GM03348 (cell line): Measurements from ENCODE around the gene LOXL3.
A peak's percentile ranks its signal among the peaks of the same experiment; 100 is the strongest.
"Not testable (repeated sequence)": the region's sequence is repeated elsewhere in the genome, so short reads cannot be mapped to it uniquely, and the experiment has no call there.

ENCODE experiments used
- DNase-seq: peaks from one replicate; pipeline ENCODE4 v3.0.0; 2012; ENCODE audit warnings: low spot score

Gene LOXL3

DNA sequence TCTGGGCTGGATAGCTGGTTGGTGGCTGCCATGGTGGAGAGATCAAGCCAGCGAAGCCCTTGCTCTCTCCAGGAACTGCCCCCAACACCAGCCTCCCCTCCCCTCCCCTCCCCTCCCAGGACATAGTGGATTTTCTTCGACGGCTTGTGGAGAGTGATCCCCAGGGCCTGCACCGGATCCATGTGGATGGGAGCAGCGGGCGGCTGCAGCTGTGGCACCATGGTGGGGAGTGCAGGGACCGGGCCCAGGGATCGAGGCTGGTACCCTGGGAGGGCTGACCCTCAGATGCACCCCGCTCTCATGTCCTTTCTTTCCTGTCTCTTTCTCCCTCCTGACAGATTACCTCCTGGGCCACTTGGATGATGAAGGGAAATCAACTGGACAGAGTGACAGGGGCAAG is 63.8 kb downstream of the LOXL3 start:
- no peak for DNase-seq

DNA sequence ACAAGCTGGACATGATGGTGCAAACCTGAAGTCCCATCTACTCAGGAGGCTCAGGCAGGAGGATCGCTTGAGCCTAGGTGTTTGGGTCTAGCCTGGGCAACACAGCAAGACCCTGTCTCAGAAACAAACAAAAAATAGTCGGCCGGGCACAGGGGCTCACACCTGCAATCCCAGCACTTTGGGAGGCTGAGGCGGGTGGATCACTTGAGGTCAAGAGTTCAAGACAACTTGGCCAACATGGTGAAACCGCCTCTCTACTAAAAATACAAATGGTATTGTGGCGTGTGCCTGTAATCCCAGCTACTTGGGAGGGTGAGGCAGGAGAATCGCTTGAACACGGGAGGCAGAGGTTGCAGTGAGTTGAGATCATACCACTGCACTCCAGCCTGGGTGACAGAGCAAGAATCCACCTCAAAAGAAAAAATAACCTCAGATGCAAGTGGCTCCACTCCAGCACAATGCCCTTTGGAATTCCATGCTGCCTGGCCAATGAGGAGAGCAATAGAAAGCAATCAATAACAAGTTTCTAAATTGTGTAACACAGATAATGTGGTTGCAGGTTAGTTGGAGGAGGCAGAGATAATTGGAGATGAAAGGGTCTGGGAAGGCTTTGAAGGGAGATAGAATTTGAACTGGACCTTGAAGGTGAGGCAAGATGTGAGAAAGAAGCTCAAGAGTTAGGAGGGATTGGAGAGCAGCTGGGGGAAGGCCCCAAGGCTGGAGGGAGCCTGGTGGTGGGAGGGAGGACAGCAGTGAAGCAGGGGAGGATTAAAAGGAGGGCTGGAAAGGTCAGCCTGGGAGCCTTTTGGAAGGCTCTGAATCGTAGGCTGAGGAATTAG is 64.9 kb downstream of the LOXL3 start:
- no peak for DNase-seq

DNA sequence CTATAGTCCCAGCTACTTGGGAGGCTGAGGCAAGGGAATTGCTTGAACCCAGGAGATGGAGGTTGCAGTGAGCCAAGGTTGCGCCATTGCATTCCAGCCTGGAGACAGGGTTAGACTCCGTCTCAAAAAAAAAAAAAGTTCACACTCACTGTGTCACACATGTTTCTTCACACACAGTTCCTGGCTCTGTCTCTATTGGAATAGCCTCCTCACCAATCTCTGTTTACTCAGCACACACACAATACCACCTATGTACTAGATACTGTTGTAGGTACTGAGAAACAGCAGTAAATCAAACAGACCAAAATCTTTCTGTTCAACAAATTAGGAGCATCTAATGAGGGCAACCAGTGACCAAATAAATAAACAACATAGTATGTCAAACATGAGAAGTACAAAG is 67.6 kb downstream of the LOXL3 start:
- no peak for DNase-seq

DNA sequence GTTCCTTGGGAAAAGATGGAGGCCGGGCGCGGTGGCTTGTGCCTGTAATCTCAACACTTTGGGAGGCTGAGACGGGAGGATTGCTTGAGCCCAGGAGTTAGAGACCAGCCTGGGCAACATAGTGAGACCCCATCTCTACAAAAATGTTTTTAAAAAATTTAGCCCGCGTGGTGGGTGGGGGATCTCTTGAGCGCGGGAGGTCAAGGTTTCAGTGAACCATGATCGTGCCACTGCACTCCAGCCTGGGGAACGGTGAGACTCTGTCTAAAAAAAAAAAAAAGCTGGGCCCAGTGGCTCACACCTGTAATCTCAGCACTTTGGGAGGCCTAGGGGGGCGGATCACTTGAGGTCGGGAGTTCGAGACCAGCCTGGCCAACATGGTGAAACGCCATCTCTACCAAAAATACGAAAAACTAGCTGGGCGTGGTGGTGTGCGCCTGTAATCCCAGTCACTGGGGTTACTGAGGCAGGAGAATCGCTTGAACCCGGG is 70.0 kb downstream of the LOXL3 start:
- not testable (repeated sequence) for DNase-seq

DNA sequence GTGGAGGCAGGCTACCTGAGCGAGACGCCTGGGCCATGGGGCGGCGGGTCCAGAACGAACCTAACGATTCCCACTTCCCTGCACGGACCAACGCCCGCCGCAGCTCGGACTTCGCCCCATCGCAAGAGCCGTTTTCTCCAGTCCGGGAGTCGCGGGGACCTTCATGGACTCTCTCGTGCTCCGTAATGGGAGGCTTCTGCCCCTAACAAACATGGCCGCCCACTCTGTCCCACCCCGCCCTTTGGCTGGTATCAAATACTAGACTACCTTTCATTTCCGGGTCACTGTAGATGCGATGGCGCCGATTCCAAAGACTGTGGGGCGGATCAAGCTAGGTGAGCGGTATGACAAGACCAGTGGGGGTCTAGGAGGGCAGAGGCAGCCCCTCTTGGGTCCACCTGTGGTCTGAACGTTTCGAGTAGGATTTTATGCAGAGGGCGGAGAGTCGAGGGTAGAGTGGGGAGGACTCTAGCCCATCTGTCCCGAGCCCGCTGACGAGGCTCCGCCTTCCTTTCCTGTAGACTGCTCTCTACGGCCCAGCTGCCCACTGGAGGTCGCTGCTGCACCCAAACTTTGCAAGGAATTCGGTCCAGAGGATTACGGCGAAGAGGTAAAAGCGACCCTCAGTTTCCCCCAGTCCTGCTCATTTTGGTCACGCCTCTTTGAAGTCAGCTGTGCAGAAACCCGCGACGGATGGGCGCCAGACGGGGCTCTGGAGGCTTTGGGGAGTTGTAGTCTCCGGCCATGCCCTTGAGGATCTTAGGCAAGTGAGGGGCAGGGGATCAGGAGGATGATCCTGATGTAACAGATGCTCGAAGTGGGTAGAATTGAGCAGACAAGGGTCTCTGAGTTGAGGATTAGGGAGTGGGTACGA is 70.7 kb downstream of the LOXL3 start, which contains the start of the genes CCDC142 and TTC31:
Gene CCDC142 (minus strand): TSS at position 198 of the 874 bp plus-strand sequence. CDS start 161 bp downstream, at position 37.
Gene TTC31 (plus strand): TSS at position 281 of the 874 bp plus-strand sequence. CDS start 15 bp downstream, at position 296.
- DNase-seq: peak; percentile 94
